ENCODE results near the gene PMEPA1.

Gene PMEPA1

GRCh38 chr20:57619051-57619831 is 90.6 kb downstream of the PMEPA1 start:
- DNase-seq = no peak

DNA sequence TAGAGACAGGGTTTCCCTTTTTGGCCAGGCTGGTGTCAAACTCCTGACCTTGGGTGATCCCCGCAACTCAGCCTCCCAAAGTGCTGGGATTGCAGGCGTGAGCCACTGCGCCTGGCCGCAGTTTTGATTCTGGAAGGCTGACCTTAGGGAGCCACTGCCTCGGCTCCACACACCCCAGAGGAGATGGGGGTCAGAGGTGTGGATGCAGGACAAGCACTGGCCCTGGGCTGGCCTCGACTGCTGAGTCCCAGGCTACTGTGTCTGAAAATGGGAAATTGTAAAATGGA is 91.1 kb downstream of the PMEPA1 start:
- DNase-seq = no peak

GRCh38 chr20:57618091-57618763 is 91.6 kb downstream of the PMEPA1 start:
- DNase-seq = no peak

DNA sequence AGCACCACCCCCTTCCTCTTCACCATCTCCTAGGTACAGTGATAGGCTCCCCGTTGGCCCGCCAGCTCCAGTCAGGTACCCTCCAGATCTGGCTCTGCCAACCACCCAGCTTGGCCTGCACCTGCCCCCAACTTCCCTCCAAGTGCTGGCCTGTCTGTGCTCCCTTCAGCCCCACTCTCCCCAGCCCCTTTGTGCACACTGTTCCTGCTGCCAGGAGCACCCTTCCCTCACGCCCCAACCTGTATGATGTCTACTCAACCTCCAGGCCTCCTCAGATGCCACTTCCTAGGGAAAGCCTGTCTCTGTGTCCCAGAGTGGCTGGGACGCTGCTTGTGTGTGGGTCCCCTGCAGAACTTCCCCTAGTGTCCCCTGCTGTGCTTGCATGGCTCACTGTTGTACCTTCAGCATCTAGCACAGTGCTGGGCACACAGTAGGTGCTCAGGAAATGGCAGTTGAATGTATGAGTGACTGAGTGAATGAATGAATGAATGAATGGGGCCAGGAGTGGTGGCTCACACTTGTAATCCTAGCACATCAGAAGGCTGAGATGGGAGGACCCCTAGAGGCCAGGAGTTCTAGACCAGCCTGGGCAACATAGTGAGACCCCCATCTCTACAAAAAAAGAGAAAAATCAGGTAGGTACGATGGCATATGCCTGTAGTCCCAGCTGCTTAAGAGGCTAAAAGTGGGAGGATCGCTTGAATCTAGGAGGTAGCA is 92.6 kb downstream of the PMEPA1 start:
- no peak for DNase-seq

GRCh38 chr20:57616143-57616951 is 93.5 kb downstream of the PMEPA1 start:
- DNase-seq = no peak

- DNase-seq = no peak
Observed at GRCh38 chr20:57615445-57615811, 94.4 kb downstream of the PMEPA1 start.

DNA sequence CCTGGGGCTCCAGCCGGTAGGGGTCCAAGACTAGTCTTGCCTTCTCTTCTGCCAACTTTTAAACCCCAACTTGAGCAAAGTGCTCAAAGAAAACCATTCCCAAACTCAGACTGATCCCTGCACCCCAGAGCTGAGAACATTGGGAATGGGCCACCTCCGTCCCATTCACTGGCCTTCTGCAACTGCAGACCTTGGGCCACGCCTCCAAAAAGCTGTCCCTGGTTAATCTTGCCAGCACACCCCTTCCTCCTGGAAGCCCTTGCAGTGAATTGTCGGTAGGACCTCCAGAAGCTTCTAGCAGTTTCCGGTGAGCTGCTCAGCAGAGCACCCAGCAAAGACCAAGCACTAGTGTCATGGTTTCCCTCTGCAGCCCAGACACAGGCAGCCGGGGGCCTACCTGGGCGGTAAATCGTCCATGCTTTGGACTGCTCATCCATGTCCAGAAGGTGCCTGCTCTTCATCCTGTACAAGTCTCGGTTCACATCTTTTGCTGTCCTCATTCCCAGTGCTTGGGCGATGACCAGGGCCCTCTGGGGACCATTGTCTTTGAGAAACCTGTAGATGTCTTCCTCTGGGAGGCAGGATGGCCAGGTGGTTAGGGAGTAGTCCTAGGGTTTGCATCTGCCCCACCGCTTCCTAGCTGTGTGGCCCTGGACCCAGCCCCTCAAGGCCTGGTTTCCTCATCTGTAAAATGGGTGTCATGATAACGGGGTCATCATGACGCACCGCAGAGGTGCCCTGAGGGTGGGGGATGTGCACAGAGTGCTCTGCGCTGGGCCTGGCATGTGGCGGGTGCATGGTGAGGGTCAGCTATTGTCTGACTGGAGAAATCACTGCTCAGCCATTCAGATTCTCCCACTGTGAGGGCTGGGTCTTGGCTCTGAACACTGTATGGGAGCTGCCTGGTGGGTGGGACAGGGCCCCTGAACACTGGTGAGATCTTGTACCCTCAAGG is 95.0 kb downstream of the PMEPA1 start:
- DNase-seq = no peak

- DNase-seq = no peak
Observed at GRCh38 chr20:57613481-57613921, 96.3 kb downstream of the PMEPA1 start.

DNA sequence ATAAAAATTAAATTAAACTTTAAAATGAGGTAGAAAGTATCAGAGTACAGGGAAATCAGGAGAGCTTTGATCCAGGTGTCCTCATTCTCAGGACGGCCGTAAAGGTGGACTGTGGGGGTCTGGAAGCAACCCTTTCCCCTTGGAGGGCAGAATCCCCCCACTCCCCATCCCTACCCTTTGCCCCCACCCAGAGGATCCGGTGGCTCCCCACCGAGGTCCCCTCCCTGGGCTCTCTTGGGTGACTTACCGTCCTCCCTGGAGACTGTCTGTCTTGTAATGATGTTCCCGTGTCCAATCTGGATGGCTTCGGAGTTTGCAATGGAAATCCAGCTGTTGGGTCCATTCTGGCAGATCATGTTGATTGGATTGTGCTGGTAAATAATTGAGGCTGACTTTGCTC is 96.9 kb downstream of the PMEPA1 start:
- DNase-seq = no peak

- no peak for DNase-seq
Observed at GRCh38 chr20:57612436-57612835, 97.4 kb downstream of the PMEPA1 start.

DNA sequence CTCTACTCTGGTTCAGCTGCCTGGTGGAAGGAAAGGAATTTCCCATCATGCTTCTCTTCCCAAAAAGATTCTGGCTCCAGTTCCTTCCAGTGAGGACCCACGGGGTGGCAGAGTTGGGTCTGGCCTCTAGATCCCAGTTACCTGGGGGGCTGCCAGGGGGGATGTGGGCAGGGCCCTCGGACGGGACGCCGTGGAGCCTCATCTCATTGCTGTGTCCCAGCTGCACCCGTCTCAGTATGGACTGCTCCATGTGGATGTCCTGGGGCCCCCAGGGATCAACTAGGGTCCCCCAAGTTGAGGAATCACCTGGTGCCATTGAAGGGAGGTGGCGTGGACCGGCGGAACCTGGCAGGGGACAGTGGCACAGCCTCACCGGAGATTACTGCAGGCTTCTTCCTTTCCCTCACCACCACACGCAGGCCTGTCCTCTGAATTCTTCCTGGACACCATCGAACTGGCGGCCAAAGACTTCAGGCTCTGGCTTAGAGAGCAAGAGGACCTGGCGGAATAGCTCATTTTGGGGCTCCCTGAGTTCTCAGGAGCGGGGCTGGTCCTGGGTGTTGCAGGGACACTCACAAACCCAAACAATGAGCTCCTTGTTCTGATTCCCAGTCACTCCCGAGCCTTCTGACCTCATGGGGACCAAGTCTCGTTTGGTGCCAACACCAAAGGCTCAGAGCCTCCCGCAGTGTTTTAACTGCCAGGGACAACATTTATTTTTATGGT is 98.1 kb downstream of the PMEPA1 start:
- DNase-seq = no peak

GRCh38 chr20:57610261-57610952 is 99.4 kb downstream of the PMEPA1 start:
- no peak for DNase-seq

DNA sequence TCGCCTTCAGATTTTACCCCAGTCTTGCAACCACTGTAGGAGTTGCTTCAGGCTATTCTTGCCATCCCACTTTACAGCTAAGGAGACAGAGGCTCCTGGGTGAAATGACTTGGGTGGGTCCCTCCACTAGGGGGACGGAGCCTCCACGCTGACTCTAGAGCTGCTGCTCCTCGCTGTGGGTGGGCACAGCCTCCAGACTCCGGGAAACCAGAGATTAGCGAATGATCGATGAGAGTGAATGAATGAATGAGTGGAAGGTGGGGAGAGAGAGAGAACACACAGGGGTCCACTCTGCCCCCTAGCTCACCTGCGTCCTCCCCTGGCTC is 100.0 kb downstream of the PMEPA1 start:
- DNase-seq = no peak

DNA sequence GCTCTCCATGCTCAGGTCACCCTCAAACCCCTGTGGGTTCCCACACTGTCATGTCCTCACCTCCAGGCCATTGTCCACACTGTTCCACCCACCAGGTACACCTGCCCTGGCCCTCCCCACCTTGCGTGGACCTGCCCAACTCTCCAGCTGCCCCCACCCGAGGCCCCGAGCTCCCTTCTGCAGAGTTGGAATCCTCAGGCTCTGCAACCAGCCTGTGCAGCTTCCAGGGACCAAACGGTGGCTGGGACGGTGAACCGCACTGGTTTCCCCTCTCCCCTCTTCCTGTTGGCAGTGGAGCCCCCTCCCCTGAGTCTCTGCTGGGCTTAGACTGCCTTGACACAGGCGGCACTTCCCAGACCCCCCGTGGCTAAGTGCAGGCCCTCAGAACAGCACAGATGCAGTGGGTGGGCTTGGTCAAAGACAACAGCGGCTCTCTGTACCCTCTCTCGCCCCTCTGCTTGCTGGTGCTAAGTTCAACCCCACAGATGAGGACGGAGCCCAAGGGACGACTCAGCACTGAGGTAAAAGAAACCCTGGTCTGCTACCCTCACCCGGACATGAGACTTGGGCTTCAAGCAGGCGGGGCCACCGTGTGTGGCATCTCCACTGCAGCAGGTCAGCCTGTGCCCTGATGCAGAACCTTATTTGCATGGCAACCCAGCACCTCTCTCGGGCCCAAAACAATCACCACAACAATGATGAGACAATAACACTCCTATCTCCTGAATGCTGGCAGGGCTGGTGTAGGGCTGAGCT is 100.6 kb downstream of the PMEPA1 start:
- no peak for DNase-seq

- DNase-seq = no peak
Observed at GRCh38 chr20:57608516-57608915, 101.3 kb downstream of the PMEPA1 start.

DNA sequence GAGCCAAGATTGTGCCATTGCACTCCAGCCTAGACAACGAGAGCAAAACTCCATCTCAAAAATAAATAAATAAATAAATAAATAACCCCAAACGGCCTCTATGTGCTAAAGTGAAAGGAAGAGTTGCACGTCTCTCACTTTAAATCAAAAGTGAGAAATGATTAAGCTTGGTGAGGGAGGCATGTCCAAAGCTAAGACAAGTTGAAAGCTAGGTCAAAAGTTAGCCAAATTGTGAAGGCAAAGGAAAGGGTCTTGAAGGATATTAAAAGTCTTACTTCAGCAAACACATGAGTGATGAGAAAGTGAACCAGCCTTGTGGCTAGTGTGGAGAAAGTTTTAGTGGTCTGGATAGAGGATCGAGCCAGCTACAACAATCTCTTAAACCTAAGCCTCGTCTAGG is 103.9 kb downstream of the PMEPA1 start:
- no peak for DNase-seq

DNA sequence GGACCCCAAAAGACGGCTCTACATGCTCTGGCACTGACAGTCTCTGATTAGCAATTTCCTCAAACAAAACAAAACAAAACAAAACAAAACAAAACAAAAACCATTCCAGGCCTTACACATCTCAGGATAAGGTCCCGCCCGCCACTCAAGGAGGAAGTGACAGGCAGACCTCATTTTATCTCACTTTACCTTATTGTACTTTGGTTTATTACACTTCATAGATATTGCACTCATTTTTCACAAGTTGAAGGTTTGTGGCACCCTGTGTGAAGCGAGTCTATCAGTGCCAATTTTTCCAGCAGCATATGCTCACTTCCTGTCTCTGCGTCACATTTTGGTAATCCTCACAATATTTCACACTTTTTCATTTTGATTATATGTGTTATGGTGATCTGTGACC is 104.8 kb downstream of the PMEPA1 start:
- DNase-seq = no peak

DNA sequence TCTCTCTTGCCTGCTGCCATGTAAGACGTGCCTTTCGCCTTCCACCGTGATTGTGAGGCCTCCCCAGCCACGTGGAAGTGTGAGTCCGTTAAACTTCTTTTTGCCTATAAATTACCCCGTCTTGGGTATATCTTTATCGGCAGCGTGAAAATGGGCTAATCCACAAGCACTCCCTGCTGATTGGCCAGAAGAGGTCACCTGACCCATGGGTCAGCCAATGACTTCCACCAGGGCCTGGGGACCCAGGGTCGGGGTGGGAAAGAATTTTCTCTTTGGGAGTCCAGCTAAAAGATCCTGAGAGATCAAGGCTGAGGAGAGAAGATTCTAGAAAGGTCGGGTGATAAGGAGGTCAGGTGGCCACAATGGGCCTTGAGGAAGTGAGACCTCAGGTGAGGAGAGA is 106.7 kb downstream of the PMEPA1 start:
- no peak for DNase-seq

DNA sequence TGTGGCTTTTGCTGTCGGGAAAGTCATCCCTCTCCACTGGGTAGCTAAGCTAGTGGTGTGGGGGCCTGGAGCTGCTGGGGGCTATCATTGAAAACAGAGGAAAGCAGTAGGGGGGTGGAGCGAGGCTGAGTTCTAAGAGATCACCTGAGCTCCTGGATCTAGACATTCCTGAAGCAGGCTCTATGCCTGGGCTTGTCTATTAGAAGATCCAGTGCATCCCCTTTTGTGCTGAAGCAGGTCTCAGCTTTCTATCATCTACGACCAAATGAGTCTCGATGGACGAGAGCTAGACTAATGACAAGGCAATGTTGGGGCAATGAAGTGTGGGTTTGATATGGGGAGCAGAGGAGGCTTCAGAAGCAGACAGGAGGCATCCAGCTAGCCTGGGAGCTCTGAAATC is 108.1 kb downstream of the PMEPA1 start:
- DNase-seq = no peak

DNA sequence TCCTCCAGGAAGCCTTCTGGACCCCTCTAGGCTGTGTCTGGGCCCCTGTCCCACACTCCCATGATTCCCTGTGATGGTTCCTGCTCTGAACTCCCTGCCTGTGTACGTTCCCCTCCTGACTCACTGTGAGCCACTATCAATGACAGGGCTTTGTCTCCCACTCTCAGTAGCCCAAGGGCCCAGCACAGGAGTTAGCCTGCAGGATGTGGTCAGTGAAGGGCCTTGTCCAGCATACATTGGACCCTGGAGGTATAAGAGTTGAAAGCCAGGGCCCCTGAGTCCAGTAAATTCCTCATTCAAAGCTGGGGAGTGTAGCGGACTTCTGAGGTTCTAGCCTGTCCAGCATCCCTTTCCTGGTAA is 108.6 kb downstream of the PMEPA1 start:
- no peak for DNase-seq
